ENCODE results near the gene CCNDBP1.

DNA sequence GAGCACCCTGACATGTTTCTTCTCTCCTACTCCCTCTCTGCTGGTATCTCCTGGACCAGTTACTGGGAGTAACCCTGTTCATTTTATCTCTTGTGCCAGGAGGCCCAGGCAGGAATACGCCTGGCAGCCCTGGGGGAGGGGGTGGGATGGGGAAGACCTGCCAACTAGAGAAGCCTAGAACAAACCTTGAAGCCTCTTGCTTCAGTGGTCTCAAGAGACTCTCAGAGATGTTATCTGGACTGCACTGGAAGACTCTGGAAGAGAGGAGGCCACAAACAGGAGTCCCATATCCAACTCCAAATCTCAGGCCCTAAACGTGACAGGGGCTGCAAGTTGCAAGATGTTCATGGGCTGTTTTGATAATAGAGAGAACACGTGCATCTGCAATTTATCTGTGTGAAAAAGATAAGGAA, 35.8 kb downstream of the CCNDBP1 start, which contains the start of gene EPB42:
- TF ChIP-seq SP1 (IDR thresholded peaks at IDR 0.05; ENCODE audit: low read depth) (no peak), POLR2AphosphoS5 (IDR thresholded peaks at IDR 0.05; ENCODE audit: low read depth, low read length) (no peak), POLR2A (IDR thresholded peaks at IDR 0.05; ENCODE audit: borderline replicate concordance, extremely low read depth, insufficient read depth, insufficient read length) (no peak), CTCF (IDR thresholded peaks at IDR 0.05 in 2 of 3, conservative IDR thresholded peaks at IDR 0.05 in 1 of 3; ENCODE audit: borderline replicate concordance in 1 of 3, insufficient read depth in 1 of 3, low read depth in 2 of 3, low read length in 2 of 3) (no peak), CEBPB (IDR thresholded peaks at IDR 0.05; ENCODE audit: low read depth) (no peak), YY1 (IDR thresholded peaks at IDR 0.05; ENCODE audit: extremely low read depth, insufficient replicate concordance, low read depth, low read length) (no peak)
- TF ChIP-seq, protein P1, sequence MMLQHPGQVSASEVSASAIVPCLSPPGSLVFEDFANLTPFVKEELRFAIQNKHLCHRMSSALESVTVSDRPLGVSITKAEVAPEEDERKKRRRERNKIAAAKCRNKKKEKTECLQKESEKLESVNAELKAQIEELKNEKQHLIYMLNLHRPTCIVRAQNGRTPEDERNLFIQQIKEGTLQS (IDR thresholded peaks at IDR 0.05): no peak
- TF ChIP-seq, protein P2, sequence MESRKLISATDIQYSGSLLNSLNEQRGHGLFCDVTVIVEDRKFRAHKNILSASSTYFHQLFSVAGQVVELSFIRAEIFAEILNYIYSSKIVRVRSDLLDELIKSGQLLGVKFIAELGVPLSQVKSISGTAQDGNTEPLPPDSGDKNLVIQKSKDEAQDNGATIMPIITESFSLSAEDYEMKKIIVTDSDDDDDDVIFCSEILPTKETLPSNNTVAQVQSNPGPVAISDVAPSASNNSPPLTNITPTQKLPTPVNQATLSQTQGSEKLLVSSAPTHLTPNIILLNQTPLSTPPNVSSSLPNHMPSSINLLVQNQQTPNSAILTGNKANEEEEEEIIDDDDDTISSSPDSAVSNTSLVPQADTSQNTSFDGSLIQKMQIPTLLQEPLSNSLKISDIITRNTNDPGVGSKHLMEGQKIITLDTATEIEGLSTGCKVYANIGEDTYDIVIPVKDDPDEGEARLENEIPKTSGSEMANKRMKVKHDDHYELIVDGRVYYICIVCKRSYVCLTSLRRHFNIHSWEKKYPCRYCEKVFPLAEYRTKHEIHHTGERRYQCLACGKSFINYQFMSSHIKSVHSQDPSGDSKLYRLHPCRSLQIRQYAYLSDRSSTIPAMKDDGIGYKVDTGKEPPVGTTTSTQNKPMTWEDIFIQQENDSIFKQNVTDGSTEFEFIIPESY (IDR thresholded peaks at IDR 0.05; ENCODE audit: extremely low read depth, insufficient replicate concordance, low read length): no peak
